NCI-H128 (cell line): ENCODE measurements around the gene ITGB7.

Source experiments
- DNase-seq: peaks from one replicate; lab custom pipeline; 2025; ENCODE audit not compliant: unreplicated experiment; lab: John Stamatoyannopoulos, UW

ITGB7 gene

GRCh38 chr12:53147181-53147580 lies 59.9 kb downstream of the ITGB7 start:
- DNase-seq: no peak

GRCh38 chr12:53145383-53146260 lies 61.4 kb downstream of the ITGB7 start:
- DNase-seq: no peak

- no peak for DNase-seq
Observed at GRCh38 chr12:53143355-53143754, 63.7 kb downstream of the ITGB7 start.
